GM15510 (cell line): ENCODE results near the gene PROM2.

Source experiments
- POLR2A ChIP-seq: IDR thresholded peaks from 3 replicates; pipeline ENCODE4 v1.6.1; 2011; ENCODE audit warnings: borderline replicate concordance; ENCODE audit not compliant: insufficient read length; ENCODE audit errors: extremely low read depth

PROM2 gene

GRCh38 chr2:95318431-95319220 lies 44.4 kb downstream of the PROM2 start:
- no peak for TF ChIP-seq POLR2A

- TF ChIP-seq POLR2A: no peak
Measured at GRCh38 chr2:95319481-95320343, 45.5 kb downstream of the PROM2 start.

- no peak for TF ChIP-seq POLR2A
Measured at GRCh38 chr2:95320344-95320712, 46.1 kb downstream of the PROM2 start.

- TF ChIP-seq POLR2A: no peak
Measured at GRCh38 chr2:95320986-95321767, 46.9 kb downstream of the PROM2 start.

- TF ChIP-seq POLR2A: no peak
Measured at GRCh38 chr2:95323347-95324155, 49.3 kb downstream of the PROM2 start.

GRCh38 chr2:95325026-95325425 lies 50.8 kb downstream of the PROM2 start:
- no peak for TF ChIP-seq POLR2A

- TF ChIP-seq POLR2A: no peak
Measured at GRCh38 chr2:95325590-95326432, 51.6 kb downstream of the PROM2 start.

GRCh38 chr2:95326433-95327140 lies 52.3 kb downstream of the PROM2 start:
- TF ChIP-seq POLR2A: no peak

GRCh38 chr2:95327861-95328260 lies 53.6 kb downstream of the PROM2 start:
- TF ChIP-seq POLR2A: no peak

- TF ChIP-seq POLR2A: no peak
Measured at GRCh38 chr2:95328358-95329125, 54.3 kb downstream of the PROM2 start.

GRCh38 chr2:95329401-95329800 lies 55.2 kb downstream of the PROM2 start:
- TF ChIP-seq POLR2A: no peak

GRCh38 chr2:95329891-95330793 lies 55.9 kb downstream of the PROM2 start:
- no peak for TF ChIP-seq POLR2A
